GM21526 (cell line): ENCODE results near the gene SEL1L2.
"Not testable (repeated sequence)": the region's sequence is repeated elsewhere in the genome, so short reads cannot be mapped to it uniquely, and the experiment has no call there.

Source experiments
- ATAC-seq: cut with Tn5 transposase; IDR thresholded peaks from one replicate; pipeline ENCODE4 v1.9.1; 2021; ENCODE audit warnings: moderate library complexity; ENCODE audit not compliant: unreplicated experiment, low FRiP score

SEL1L2 gene, protein sequence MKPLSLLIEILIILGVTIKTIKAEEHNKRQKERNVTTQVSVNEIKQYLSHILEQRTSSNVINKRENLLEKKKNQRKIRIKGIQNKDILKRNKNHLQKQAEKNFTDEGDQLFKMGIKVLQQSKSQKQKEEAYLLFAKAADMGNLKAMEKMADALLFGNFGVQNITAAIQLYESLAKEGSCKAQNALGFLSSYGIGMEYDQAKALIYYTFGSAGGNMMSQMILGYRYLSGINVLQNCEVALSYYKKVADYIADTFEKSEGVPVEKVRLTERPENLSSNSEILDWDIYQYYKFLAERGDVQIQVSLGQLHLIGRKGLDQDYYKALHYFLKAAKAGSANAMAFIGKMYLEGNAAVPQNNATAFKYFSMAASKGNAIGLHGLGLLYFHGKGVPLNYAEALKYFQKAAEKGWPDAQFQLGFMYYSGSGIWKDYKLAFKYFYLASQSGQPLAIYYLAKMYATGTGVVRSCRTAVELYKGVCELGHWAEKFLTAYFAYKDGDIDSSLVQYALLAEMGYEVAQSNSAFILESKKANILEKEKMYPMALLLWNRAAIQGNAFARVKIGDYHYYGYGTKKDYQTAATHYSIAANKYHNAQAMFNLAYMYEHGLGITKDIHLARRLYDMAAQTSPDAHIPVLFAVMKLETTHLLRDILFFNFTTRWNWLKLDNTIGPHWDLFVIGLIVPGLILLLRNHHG

DNA sequence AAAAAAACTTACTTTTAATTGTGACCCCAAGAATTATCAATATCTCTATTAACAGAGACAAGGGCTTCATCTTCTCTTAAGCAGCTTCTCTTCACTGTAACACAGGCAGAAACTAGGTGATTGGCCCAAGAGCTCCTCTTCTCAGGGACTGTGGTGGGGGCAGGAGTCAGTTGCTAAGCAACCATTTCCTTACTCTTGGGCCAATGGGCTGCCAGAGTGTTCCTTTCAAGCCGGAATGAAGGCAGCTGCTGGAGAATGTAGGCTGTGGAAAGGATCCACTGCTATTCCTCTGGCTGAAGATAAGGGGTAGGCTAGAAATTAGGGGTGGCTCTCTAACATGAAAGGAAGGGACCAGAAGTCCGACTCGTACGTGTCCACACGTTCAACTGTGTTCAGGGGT, at the start of gene SEL1L2:
Gene SEL1L2 (minus strand): TSS at position 150 of the 400 bp plus-strand sequence. CDS start 80 bp downstream, at position 70.
- ATAC-seq: no peak

DNA sequence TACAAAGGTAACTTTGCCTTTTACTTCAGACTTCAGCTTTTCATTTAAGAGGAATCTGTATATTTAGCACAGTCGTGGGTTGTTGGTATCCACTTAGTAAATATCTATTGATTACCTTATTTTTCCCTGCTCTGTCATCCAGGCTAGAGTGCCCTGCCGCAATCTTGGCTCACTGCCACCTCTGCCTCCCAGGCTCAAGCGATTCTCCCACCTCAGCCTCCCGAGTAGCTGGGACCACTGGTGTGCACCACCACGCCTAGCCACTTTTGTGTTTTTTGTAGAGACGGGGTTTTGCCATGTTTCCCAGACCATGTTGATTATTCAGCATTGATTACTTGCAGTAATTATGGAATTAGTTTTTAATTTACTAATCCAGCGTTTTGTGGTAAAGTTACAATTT, 46.2 kb upstream of the SEL1L2 start:
- no peak for ATAC-seq

DNA sequence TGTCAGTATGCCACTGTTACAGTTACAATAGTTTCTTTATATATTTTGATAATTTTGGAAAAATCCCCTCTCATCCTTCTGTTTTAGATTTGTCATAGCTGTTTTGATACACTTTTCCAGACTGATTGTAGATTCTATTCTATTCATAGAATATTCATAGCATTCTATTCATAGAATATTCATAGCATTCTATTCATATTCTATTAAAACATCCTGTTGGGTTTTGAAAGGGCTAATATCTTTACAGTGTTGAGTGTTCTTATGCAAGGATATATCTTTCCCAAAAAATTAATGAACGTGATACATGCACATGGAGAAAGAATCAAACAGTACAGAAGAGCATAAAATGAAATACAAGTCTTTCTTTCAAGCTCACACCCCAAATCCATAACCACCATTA, 42.9 kb upstream of the SEL1L2 start:
- ATAC-seq: no peak

DNA sequence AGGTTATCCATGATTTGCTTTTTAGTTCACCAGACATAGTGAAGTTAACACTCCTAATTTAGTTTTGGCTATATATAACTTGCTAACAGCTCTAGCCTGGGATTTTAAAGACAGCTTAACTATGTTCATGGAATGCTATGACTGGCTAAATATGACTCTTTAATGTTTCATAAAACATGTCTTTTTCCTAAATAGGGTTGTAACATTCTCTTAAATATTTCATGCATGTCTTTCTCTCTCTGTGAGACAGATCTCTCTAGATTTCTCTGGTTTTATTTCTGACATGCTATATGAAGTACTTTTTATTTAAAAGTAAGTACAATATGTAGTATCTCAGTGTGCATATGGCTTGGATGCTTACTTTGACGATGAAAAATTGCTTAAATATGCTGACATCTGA, 40.6 kb upstream of the SEL1L2 start:
- ATAC-seq: no peak

DNA sequence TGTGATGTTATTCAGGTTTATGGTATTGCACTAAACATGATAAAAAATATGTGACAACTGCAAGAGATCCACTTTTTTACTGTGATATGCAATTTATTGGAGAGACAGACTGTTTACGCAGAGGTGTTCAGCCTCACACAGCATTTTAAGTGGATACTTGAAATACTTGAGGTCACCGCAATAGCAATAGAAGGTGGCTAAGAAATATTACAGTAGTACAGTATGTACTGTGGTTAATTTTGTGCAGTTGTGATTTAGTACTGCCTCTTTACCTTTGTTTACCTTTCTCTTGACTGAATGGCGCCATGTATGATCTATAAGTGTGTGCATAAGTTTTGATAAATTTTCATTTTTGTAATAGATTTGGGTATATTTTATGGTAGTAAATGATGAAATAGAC, 22.3 kb upstream of the SEL1L2 start:
- no peak for ATAC-seq

GRCh38 chr20:14009208-14009607, 18.8 kb upstream of the SEL1L2 start:
- no peak for ATAC-seq

- ATAC-seq: no peak
Observed at GRCh38 chr20:14005996-14006395, 15.6 kb upstream of the SEL1L2 start.

DNA sequence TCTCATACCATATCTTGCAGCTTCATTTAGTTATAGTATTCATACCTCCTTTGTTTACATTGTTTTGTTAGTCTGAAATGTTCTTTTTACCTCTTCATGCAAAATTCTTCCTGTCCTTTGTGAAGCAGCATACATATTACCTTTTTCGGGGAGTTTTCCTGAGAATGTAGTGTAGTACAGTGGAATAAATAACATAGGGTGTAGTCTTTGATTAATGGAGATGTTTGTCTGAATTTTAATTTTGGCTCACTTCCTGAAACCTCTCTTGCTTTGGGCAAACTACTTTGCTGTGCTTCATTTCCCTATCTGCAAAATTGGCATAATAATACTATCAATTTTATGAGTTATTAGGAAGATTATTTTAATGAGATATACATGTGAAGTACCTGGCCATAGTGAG, 10.5 kb upstream of the SEL1L2 start:
- no peak for ATAC-seq

DNA sequence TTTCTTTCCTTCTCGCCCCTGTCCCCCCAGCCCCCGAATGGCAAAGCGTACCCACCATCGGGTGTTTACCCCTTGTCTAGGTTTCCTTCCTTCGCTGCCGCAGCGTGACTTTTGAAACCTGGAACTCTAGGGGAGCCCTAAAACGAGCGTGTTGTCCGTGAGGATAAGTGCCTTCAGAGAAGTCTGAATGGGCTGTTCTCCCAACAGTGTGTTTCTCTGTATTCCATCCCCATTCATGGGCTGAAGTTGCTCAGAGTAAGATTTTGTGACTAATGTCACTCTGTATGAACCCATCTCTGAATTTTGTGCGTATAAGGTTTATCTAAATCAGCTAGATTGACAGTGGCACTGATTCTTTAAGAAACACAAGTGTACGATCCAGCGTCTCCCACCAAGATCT, 5.9 kb upstream of the SEL1L2 start:
- ATAC-seq: no peak

DNA sequence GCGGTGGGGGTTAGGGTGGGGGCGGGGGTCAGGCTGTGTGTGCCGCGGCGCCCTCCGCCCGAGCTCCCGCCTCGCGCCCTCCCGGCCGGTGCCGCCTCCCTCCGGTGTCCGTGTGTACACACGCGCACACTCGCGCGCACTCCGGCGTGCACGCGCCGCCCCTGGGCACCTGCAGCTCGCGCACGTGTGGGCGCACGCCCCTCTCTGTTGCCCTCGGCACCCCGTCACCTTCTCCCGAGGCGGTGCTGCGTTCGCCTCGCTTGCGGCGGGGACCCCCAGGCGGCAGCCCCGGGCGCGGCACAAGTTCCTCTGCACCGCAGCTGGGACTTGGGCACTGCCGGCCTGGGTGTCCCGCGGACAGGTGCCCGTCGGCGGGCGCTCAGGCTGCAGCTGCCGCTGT, 5.4 kb upstream of the SEL1L2 start:
- ATAC-seq: no peak

DNA sequence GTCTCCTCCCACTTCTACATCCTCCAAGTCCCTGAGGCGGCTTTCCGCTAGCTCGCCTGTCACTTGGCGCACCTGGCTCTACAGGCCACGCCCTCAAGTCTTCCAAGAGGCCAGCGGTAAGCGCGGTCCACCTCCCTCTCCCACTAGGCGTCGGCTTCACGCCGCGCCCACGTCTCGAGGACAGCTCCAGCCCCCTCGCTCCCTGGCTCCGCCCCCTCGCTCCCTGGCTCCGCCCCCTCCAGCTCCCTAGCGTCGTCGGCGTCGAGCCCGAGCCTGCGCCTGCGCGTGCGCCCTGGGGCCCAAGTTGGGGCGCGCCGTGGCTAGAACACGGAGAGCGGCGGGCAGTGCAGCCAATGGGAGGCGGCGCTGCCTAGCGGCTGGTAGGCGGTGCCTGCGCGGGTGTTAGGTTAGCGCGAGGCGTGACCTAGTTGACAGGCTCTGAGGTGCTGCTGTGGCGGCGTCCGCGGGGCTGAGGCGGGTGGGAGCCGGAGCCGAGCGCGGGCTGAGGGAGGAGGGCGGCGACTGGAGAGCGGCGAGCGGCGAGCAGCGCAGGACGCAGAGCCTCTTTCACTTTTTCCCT, 4.8 kb upstream of the SEL1L2 start, which contains the start of gene MACROD2:
Gene MACROD2 (plus strand): TSS at position 431 of the 580 bp plus-strand sequence.
- no peak for ATAC-seq

GRCh38 chr20:13991955-13992354, 1.5 kb upstream of the SEL1L2 start:
- ATAC-seq: not testable (repeated sequence)

- ATAC-seq: no peak
Observed at GRCh38 chr20:13991311-13991710, 897 bp upstream of the SEL1L2 start.

- ATAC-seq: no peak
Observed at GRCh38 chr20:13984211-13984610, 6.2 kb downstream of the SEL1L2 start.

GRCh38 chr20:13960525-13960924, 29.9 kb downstream of the SEL1L2 start:
- no peak for ATAC-seq

GRCh38 chr20:13960119-13960518, 30.3 kb downstream of the SEL1L2 start:
- no peak for ATAC-seq

DNA sequence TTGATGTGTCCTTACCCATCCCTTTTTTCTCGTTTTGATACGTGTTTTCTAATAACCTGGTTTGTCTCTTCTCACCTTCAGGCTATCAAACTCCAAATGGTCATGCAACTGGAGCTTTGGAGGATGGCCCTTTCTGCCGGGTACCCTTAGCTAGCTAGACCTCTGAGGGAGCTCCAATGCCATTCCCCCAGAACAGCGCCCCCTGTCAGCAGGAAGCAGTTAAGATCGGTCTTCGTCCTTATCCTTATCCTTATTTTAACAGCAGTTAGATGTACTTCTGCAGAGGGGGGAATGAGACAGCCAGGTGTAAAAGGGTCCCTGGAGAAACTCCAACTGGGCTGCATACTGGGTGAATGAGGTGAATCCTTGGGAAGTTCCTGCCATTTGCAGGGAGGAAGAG, 37.2 kb downstream of the SEL1L2 start:
- no peak for ATAC-seq

GRCh38 chr20:13947719-13948118, 42.7 kb downstream of the SEL1L2 start:
- ATAC-seq: no peak

- ATAC-seq: no peak
Observed at GRCh38 chr20:13941031-13941430, 49.4 kb downstream of the SEL1L2 start.

DNA sequence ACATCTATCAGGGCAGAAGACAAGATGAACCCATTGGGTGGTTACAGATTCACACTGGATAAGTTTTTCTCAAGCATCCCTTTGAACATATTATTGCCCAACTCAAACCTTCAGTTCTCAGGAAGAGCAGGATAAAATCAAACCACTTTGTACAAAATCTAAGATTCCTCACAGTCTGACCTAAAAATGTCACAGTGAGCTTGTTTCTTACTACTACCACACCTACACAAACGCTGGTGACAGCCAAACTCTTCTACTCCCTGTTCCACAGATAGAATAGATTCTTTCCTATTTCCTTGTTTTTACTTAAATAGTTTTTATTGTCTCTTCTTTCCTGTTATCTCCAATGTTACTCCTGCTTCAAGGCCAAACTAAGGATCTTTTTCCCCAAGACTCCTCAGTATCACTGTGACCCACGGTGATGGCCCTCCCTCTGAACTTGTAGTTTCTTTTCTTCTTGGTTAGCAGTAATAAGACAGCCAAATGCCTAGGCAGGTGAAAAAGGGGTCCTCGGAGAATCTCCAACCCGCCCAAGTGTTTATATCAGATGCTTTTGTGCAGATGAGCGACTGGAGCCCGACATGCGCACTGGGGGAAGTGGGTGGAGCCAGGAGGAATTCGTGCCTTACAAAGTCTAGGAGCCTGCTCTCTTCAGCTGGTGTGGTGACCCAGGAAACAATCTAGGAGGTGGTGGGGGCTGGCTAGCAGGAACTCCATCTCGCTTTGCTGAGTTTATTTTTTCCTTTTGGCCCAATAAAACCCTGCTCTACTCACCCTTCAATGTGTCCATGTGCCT, 53.4 kb downstream of the SEL1L2 start:
- no peak for ATAC-seq
